CD4-positive, alpha-beta T cell treated with Interleukin-4 for 1 hour (primary cell): Measurements from ENCODE around the gene RC3H2.

Experiments used
- DNase-seq, 2 donors: peaks; one replicate each; pipeline ENCODE4 v3.0.0-alpha.2; 2020 to 2022

Gene RC3H2

DNA sequence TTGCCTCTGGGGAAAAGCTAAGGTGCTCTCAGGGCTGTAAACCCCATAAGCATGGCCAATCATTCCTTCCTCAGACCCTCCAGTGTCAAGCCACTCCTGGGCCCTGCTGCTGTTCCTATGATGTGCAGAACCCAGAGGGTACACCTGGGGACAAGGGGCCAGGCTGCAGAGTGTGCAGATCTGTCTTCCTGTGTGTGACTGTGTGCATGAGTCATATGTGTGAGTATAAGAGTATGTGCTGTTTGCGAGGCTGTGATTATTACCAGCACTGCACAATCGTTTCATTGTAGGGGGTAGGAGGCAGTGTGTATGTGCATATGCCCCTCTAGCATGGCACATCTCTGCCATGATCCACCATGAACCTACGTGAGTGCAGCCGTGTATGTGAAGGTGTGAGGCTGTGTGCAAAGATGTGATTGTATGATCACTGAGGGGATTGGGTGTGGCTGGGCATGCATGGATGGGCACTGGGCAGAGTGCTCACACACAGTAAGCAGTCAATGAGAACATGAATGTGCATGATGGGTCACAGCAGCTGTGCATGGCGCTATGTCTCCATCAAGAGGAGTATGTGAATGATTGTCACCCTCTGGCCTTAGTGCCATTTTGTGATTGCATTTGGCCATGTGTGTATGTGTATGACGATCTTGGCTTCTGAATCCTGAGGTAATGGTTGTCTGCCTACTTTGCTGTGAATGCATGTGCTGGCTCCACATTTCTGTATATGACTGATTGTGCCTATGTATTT lies 107.7 kb downstream of the RC3H2 start:
- no peak for DNase-seq
